Choroid plexus epithelial cell (primary cell): ENCODE results near the gene PIP5K1B.

Source experiments
- DNase-seq: peaks from one replicate; pipeline ENCODE4 v3.0.0-alpha.2; 2010; ENCODE audit warnings: low read depth
- H3K4me3 ChIP-seq: 2 replicates; pipeline ENCODE4 v1.5.1; 2011; ENCODE audit warnings: low read depth, mild to moderate bottlenecking, control low read depth, low read length, moderate library complexity
- TF ChIP-seq, protein P1 (sequence below): conservative IDR thresholded peaks from 2 replicates; pipeline ENCODE4 v1.5.1; 2011; ENCODE audit warnings: low read depth, mild to moderate bottlenecking, control low read depth, inconsistent platforms, low read length, moderate library complexity

The PIP5K1B gene

DNA sequence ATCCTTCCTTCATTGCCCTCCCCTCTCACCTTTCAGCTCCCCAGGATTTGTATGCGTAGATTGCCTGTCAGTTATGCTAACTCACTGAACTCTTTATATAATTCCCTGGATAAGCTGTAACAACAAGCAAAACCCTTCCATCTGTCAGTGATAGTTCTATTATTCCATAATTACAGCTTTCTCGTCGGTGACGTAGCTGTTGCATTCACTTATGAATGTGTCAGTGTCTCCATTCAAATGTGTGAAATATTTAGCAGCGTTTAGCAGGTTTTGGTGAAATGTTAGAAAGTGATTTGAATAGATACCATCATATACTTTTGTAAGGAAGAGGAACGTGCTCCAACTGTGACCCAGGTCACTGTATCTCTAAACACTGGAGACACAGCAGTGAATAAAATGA lies 45.2 kb downstream of the PIP5K1B start:
- H3K4me3 ChIP-seq, result no peak overlapping the region

DNA sequence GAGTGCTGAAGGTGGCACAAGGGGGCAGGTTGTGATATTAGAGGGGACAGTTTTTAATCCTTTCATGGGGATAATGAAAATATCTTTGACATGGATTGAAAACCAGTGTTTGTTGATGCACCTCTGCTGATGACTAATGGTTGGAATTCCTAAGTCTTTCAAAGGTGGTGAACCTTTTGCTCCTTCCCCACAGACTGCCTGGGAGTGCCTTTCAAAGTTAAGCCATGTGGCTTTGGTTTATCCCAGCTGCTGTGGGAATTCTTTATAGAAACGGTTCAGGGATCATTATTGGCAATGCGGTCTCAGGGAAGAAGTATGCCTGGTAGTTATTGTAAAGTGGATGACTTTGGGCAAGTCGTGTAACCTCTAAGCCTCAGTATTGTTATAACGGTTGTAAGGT lies 45.7 kb downstream of the PIP5K1B start:
- no peak overlapping the region for H3K4me3 ChIP-seq
- no peak for DNase-seq
- TF ChIP-seq, protein P1, sequence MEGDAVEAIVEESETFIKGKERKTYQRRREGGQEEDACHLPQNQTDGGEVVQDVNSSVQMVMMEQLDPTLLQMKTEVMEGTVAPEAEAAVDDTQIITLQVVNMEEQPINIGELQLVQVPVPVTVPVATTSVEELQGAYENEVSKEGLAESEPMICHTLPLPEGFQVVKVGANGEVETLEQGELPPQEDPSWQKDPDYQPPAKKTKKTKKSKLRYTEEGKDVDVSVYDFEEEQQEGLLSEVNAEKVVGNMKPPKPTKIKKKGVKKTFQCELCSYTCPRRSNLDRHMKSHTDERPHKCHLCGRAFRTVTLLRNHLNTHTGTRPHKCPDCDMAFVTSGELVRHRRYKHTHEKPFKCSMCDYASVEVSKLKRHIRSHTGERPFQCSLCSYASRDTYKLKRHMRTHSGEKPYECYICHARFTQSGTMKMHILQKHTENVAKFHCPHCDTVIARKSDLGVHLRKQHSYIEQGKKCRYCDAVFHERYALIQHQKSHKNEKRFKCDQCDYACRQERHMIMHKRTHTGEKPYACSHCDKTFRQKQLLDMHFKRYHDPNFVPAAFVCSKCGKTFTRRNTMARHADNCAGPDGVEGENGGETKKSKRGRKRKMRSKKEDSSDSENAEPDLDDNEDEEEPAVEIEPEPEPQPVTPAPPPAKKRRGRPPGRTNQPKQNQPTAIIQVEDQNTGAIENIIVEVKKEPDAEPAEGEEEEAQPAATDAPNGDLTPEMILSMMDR, result no peak

More for the DNA sequence above, 45.2 kb downstream of the PIP5K1B start:
- TF ChIP-seq, protein P1, result no peak
- no peak for DNase-seq

DNA sequence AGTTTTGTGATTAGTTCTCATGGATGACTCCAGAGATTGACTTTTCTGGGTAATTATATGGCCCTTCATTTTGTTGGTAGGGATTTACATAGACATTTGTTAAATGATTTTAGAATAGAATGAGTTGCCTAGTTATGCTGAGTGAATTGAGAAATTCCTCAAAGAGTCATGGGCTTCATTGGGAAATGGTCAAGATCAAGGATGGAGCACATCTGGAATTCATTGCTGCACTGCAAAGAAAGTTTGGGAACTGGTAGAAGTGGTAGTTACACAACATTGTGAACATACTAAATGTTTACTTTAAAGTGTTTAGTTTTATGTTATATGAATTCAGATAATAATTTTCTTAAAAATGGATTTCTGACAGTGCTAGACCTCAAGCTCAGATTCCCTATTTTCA lies 46.5 kb downstream of the PIP5K1B start:
- DNase-seq, result no peak
- H3K4me3 ChIP-seq, result no peak overlapping the region
- TF ChIP-seq, protein P1, result no peak

DNA sequence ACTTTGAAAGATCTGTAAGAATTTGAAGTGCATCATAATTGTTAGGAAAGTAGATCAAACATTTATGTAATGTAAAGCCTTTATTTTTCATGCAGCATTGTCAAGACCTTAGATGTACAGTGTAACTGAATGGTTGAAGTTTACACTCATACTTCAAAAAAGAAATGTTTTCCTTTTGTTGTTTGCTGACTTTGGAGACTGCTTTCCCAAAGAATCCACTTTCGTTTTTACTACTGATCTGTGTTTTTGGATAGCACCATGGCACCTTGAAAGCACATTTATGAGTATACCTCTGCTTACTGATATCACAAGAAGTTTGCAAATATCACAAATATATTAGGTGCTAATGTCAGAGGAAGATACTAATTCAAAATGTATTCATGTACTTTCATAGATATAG lies 50.0 kb downstream of the PIP5K1B start:
- TF ChIP-seq, protein P1, result no peak
- no peak for DNase-seq
- no peak overlapping the region for H3K4me3 ChIP-seq

DNA sequence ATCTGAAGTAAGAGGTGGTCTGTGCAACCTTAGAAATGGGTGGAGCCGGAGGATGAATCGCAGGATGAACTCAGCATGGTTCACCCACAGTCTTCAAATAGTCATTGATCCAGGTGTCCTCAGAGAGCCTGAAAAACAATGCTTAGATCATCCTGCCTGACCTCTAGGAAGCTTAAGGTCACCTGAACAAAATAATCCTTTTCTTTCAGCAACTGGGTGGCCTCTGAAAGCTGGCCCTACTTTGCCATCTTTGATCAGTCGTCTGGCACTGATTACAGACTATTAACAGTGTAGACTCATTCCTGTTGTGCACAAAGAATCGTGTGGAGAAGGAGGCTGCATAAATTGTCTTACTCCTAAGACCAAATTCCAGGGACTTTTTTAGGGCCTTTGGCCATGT lies 50.7 kb downstream of the PIP5K1B start:
- no peak for DNase-seq
- TF ChIP-seq, protein P1, result no peak
- H3K4me3 ChIP-seq, result no peak overlapping the region

DNA sequence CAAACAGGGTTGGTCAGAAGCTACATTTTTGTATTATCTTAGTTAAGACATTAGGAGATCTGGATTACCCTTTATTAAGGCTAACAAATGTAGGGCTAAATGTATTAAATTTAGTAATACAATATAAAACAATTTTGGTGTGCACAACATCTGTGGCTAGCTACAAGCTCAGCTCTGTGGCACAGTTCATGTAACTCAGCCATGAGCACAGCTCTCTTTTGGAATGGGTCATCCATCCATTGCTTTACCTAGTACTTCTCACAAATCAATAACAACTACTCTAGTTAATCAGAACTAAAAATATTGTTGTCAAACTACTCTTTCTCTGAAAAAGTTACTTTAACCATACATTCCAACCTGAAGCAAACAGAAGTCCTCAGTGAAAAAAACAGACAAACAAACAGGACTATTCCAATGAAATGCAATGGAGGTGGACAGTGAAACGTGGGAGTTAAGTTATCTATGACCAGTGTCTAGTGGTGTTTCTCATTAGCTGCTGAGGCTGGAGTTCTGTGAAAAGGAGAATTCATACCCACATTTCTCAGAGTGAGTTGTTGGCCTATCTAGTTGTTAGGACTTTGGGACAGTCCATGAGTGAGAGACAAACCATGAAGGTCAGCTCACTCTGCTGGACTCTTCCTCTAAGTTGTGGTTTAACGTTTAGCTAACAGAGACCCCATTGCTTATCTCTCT lies 55.1 kb downstream of the PIP5K1B start:
- DNase-seq, result no peak
- TF ChIP-seq, protein P1, result no peak
- H3K4me3 ChIP-seq, result no peak overlapping the region

DNA sequence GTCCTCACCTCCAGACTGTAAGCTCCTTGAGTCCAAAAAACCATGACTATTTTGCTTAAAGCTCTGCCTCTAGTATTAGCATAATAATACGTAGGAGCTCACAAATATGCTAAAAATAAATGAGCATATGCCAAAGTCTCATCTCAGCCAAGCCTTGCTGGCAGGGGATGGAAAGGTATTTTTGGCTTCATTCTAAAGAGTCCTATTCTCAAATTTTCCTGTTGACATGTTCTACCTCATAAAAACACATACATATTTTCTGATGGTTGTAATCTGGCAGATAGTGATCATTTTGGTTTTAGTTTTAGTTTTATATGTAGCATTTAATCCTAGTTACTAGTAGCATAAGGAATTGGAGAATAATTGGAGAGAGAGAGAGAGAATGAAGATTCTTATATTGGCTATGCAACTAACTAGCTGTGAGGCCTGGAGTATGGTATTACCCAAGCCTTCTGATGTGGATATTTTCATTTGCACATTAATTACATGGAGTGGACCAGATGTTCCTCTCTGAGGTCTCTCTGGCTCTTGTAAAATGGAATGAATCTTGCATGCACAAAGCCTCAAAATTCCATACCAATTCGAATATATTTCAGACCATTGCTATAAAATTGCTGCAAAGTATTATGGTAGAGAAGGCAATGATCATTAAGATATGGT lies 55.8 kb downstream of the PIP5K1B start:
- no peak overlapping the region for H3K4me3 ChIP-seq
- TF ChIP-seq, protein P1, result no peak
- DNase-seq, result no peak
